ENCODE data around the gene HHIPL1. TPM values are rescaled to one million over a fixed set of nuclear protein-coding genes. Genes with fewer than 3 reads are reported as not detected.

Gene HHIPL1
- total RNA-seq, 3 donors from 2014 or later = 0.26 to 3.2 (median 1.1) TPM

DNA sequence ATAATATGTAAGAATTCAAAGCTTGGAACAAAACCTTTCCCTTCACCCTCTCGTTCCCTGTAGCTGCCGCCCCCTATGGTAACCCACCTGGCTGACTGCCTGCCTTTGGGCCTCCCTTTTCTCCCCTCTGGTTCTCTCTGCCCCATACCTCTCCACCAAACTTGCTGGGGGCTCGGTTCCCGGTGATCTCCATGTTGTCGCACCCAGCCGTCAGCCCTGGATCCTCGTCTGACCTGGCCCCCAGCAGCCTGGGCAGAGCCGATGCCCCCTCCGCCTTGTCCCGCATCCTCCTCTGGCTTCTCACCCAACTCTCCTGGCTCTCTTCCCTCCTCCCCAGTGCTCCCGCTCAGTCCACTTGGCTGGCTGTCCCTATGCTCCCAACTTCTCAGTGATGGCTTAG, 43.7 kb downstream of the HHIPL1 start:
- no peaks in the 10 kb centered on the region for H3K36me3 ChIP-seq (ENCODE audit: low read depth)
- ATAC-seq (no peak), DNase-seq (no peak)
- intact Hi-C loops (cut with DNase I, micrococcal nuclease) = no loop called here
- TF ChIP-seq, protein P1, sequence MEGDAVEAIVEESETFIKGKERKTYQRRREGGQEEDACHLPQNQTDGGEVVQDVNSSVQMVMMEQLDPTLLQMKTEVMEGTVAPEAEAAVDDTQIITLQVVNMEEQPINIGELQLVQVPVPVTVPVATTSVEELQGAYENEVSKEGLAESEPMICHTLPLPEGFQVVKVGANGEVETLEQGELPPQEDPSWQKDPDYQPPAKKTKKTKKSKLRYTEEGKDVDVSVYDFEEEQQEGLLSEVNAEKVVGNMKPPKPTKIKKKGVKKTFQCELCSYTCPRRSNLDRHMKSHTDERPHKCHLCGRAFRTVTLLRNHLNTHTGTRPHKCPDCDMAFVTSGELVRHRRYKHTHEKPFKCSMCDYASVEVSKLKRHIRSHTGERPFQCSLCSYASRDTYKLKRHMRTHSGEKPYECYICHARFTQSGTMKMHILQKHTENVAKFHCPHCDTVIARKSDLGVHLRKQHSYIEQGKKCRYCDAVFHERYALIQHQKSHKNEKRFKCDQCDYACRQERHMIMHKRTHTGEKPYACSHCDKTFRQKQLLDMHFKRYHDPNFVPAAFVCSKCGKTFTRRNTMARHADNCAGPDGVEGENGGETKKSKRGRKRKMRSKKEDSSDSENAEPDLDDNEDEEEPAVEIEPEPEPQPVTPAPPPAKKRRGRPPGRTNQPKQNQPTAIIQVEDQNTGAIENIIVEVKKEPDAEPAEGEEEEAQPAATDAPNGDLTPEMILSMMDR (IDR thresholded peaks at IDR 0.05) = no peak
- H3K4me1 ChIP-seq (ENCODE audit: low read depth) = peaks cover 4% of the 10 kb centered on the region
- H3K4me3 ChIP-seq = no peak overlapping the region
- H3K9me3 ChIP-seq = no peaks in the 10 kb centered on the region

DNA sequence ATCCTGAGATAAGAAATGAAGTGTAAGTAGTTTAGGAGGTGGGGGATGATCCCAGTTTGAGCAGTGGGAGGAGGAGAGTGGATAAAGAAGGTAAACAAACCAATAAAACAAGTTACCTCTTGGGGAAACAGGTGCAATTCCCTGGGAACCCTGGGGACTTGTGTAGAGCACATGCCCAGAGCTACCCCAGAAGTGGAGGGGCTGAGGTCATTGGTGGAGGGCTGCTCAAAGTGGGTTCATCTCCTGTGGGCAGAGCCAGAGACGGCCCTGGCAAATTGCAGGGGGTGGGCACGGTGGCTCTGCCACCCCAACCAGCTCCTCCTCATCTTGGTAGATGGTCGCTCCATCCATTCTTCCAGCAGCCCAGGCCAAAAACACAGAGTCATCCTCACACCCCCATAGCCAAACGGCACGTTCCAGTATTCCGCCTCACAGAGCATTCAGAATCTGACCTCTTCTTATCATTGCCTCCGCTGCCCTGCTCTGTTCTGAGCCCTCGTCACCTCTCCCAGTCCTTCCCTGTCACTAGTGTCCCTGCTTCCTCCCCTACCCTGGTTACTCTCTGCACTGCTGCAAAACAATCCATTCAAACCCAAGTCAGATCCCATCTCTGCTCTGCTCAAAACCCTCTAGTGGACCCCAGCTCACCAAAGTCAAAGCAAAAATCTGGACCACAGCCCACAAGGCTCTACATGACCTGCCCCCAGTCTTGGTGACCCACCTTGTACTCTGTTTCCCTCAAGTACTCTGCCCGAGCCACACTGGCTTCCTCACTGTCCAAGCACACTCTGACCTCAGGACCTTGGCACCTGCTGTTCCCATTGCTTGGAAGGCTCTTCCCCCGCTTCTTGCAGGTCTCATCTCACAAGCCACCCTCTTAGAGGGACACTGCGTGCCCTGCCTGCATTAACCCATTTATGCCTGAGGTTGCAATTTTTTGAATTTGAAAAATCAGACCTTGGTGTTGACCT, 44.6 kb downstream of the HHIPL1 start:
- Histone ChIP-seq H3K4me3 (no peak overlapping the region), H3K4me1 (ENCODE audit: low read depth) (peaks cover 3% of the 10 kb centered on the region), H3K9me3 (no peaks in the 10 kb centered on the region), H3K36me3 (ENCODE audit: low read depth) (no peaks in the 10 kb centered on the region)
- no peak for ATAC-seq
- TF ChIP-seq, protein P1 (IDR thresholded peaks at IDR 0.05) = no peak
- no peak for DNase-seq
- intact Hi-C loops (cut with DNase I, micrococcal nuclease) = no loop called here

DNA sequence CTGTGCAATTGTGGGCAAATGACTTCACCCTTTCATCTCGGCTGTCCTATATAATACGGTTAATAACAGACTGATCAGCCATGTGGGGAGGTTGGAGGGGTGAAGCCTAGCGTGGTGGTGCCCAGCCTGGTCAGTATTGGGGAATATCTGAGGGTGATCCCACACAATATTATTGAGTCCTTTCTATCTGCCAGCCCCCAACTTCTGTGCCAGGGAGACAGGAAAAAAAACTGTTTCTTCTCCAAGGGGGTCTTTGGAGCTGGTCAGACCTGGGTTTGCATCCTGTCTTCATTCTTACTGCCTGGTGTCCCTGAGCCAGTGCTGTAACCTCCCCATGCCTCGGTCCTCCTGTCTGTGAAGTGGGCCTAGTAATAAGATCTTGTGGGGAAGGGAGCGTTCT, 45.7 kb downstream of the HHIPL1 start:
- Histone ChIP-seq H3K9me3 (no peaks in the 10 kb centered on the region), H3K36me3 (ENCODE audit: low read depth) (no peaks in the 10 kb centered on the region), H3K4me3 (no peak overlapping the region), H3K4me1 (ENCODE audit: low read depth) (no peaks in the 10 kb centered on the region)
- intact Hi-C loops (cut with DNase I, micrococcal nuclease) = no loop called here
- TF ChIP-seq, protein P1 (IDR thresholded peaks at IDR 0.05) = no peak
- ATAC-seq = no peak
- no peak for DNase-seq

DNA sequence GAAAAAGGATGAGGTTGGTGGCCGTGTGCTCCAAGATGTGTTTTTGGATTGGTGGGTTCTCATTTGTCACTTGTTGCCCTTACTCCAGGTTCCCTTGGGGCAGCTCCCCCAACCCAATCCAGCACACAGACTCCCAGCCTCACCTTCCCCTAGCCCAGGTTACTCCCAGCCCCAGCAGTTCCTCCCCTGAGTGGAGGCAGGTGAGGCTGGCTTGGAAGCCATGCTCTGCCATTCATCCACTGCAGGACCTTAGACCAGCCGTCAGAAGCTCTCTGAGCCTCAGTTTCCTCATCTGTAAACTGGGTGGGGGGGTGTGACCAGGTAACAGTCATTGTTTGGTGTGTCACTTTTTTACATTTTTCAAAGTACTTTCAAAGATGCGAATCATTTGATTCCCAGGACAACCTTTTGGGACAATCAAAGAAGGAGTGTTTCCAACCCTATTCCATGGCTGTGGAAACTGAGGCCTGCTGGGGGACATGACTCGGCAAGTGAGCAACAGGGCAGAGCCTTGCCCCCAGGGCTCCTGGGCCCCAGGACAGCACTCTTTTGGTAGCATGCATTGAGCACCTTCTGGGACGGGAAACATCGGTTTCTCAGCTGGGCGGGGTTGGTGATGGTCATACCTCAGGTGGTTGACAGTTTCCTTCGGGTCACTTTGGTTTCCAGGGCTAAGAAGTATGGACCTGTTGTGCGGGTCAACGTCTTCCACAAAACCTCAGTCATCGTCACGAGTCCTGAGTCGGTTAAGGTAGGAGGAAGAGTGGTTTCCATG, 46.4 kb downstream of the HHIPL1 start:
- Histone ChIP-seq H3K4me1 (ENCODE audit: low read depth) (no peaks in the 10 kb centered on the region), H3K9me3 (no peaks in the 10 kb centered on the region), H3K4me3 (no peak overlapping the region), H3K36me3 (ENCODE audit: low read depth) (no peaks in the 10 kb centered on the region)
- intact Hi-C loops (cut with DNase I, micrococcal nuclease) = no loop called here
- DNase-seq (no peak), ATAC-seq (no peak)
- TF ChIP-seq, protein P1 (IDR thresholded peaks at IDR 0.05) = no peak

DNA sequence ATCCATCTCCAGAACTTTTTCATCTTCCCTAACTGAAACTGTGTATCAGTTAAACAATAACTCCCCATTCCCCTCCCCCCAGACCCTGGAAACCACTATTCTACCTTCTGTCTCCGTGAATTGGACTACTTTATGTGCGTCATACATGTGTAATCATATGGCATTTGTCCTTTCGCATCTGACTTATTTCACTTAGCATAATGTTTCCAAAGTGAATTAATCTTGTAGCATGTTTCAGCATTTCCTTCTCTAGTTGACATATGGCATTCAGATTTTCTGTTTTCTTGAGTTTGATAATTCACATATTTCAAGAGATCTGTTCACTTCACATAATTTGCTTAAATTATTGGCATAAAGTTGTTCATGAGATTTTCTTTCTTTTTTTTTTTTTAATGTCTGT, 49.0 kb downstream of the HHIPL1 start:
- intact Hi-C loops (cut with DNase I, micrococcal nuclease) = no loop called here
- H3K36me3 ChIP-seq (ENCODE audit: low read depth) = no peaks in the 10 kb centered on the region
- TF ChIP-seq, protein P1 (IDR thresholded peaks at IDR 0.05) = no peak
- H3K9me3 ChIP-seq = no peaks in the 10 kb centered on the region
- H3K4me3 ChIP-seq = no peak overlapping the region
- no peaks in the 10 kb centered on the region for H3K4me1 ChIP-seq (ENCODE audit: low read depth)
- DNase-seq (no peak), ATAC-seq (no peak)
